Central memory CD8-positive, alpha-beta T cell (primary cell): ENCODE results near the gene TCF20.

ENCODE experiments used
- ATAC-seq: fragments of 150-1000 bp; cut with Tn5 transposase; replicated peaks from 2 replicates; pipeline ENCODE4 v1.10.0; 2022; ENCODE audit warnings: mild to moderate bottlenecking, moderate FRiP score, moderate number of reproducible peaks; ENCODE audit not compliant: poor library complexity, severe bottlenecking; ENCODE audit errors: extremely low read depth
- DNase-seq, 2 donors: peaks; one replicate each; pipeline ENCODE4 v3.0.0; 2021; ENCODE audit warnings: low spot score in 2 of 2
- H3K27ac Mint-ChIP-seq: one replicate; pipeline ENCODE4 v1.8.0; 2022; ENCODE audit warnings: low read depth, mild to moderate bottlenecking, moderate library complexity, mixed read lengths
- H3K27me3 Mint-ChIP-seq: one replicate; pipeline ENCODE4 v1.8.0; 2022; ENCODE audit warnings: mixed read lengths
- H3K36me3 Mint-ChIP-seq: one replicate; pipeline ENCODE4 v1.8.0; 2022; ENCODE audit warnings: mild to moderate bottlenecking, moderate library complexity, mixed read lengths; ENCODE audit not compliant: insufficient read depth
- H3K4me1 Mint-ChIP-seq: one replicate; pipeline ENCODE4 v1.8.0; 2022; ENCODE audit warnings: mixed read lengths
- H3K4me3 Mint-ChIP-seq: one replicate; pipeline ENCODE4 v1.8.0; 2022; ENCODE audit warnings: mild to moderate bottlenecking, moderate library complexity, mixed read lengths
- H3K9me3 Mint-ChIP-seq: one replicate; pipeline ENCODE4 v1.8.0; 2022; ENCODE audit warnings: mixed read lengths

The TCF20 gene

GRCh38 chr22:42275176-42275575, 4.7 kb upstream of the TCF20 start:
- Mint-ChIP-seq H3K36me3 (no peaks in the 10 kb centered on the region), H3K9me3 (no peaks in the 10 kb centered on the region), H3K27ac (no peak overlapping the region), H3K27me3 (no peaks in the 10 kb centered on the region), H3K4me3 (no peak overlapping the region), H3K4me1 (no peaks in the 10 kb centered on the region)
- ATAC-seq (no peak), DNase-seq (no peak)

- peaks cover 6% of the 10 kb centered on the region for H3K4me1 Mint-ChIP-seq
- ATAC-seq (no peak), DNase-seq (no peak)
Measured at GRCh38 chr22:42273855-42274451, 3.5 kb upstream of the TCF20 start.

GRCh38 chr22:42272431-42272999, 2.1 kb upstream of the TCF20 start:
- H3K27me3 Mint-ChIP-seq: no peaks in the 10 kb centered on the region
- no peak overlapping the region for H3K27ac Mint-ChIP-seq
- DNase-seq (no peak), ATAC-seq (no peak)
- peaks cover 15% of the 10 kb centered on the region for H3K4me1 Mint-ChIP-seq
- no peak overlapping the region for H3K4me3 Mint-ChIP-seq
- H3K36me3 Mint-ChIP-seq: peaks cover 6% of the 10 kb centered on the region
- no peaks in the 10 kb centered on the region for H3K9me3 Mint-ChIP-seq

More at GRCh38 chr22:42273855-42274451, 3.5 kb upstream of the TCF20 start:
- Mint-ChIP-seq H3K27ac (no peak overlapping the region), H3K36me3 (peaks cover 3% of the 10 kb centered on the region), H3K4me3 (no peak overlapping the region), H3K9me3 (no peaks in the 10 kb centered on the region), H3K27me3 (no peaks in the 10 kb centered on the region)

- Mint-ChIP-seq H3K27ac (no peak overlapping the region), H3K27me3 (no peaks in the 10 kb centered on the region), H3K4me1 (peaks cover 15% of the 10 kb centered on the region), H3K4me3 (peak overlapping the region; percentile 59), H3K36me3 (peaks cover 7% of the 10 kb centered on the region), H3K9me3 (no peaks in the 10 kb centered on the region)
- DNase-seq (no peak), ATAC-seq (no peak)
Measured at GRCh38 chr22:42271906-42272305, 1.5 kb upstream of the TCF20 start.

GRCh38 chr22:42271191-42271813, 849 bp upstream of the TCF20 start:
- Mint-ChIP-seq H3K9me3 (no peaks in the 10 kb centered on the region), H3K27ac (no peak overlapping the region), H3K4me1 (peaks cover 15% of the 10 kb centered on the region), H3K27me3 (no peaks in the 10 kb centered on the region), H3K36me3 (peaks cover 9% of the 10 kb centered on the region), H3K4me3 (peak overlapping the region; percentile 59)
- DNase-seq (no peak), ATAC-seq (no peak)

- H3K27ac Mint-ChIP-seq: no peak overlapping the region
- DNase-seq: peak in 1 of 2 donors; percentile 22
Measured at GRCh38 chr22:42270176-42270509, 310 bp downstream of the TCF20 start.

GRCh38 chr22:42269432-42270175, 849 bp downstream of the TCF20 start:
- Mint-ChIP-seq H3K36me3 (peaks cover 10% of the 10 kb centered on the region), H3K27me3 (no peaks in the 10 kb centered on the region), H3K4me1 (peaks cover 31% of the 10 kb centered on the region), H3K4me3 (peak overlapping the region; percentile 94), H3K27ac (peak overlapping the region; percentile 85), H3K9me3 (no peaks in the 10 kb centered on the region)
- ATAC-seq: peak; percentile 58
- DNase-seq: peak; percentile 26 to 29

More at GRCh38 chr22:42270176-42270509, 310 bp downstream of the TCF20 start:
- Mint-ChIP-seq H3K27me3 (no peaks in the 10 kb centered on the region), H3K9me3 (no peaks in the 10 kb centered on the region), H3K4me1 (peaks cover 26% of the 10 kb centered on the region), H3K4me3 (peak overlapping the region; percentile 94), H3K36me3 (peaks cover 9% of the 10 kb centered on the region)
- peak; percentile 72 for ATAC-seq

GRCh38 chr22:42268852-42269410, 1.5 kb downstream of the TCF20 start:
- peak overlapping the region; percentile 85 for H3K27ac Mint-ChIP-seq
- H3K4me3 Mint-ChIP-seq: peak overlapping the region; percentile 94
- no peak for ATAC-seq
- DNase-seq: no peak
- H3K36me3 Mint-ChIP-seq: peaks cover 10% of the 10 kb centered on the region
- no peaks in the 10 kb centered on the region for H3K27me3 Mint-ChIP-seq
- H3K9me3 Mint-ChIP-seq: no peaks in the 10 kb centered on the region
- peaks cover 38% of the 10 kb centered on the region for H3K4me1 Mint-ChIP-seq

GRCh38 chr22:42265321-42265720, 5.1 kb downstream of the TCF20 start:
- Mint-ChIP-seq H3K4me1 (peaks cover 72% of the 10 kb centered on the region), H3K27me3 (no peaks in the 10 kb centered on the region), H3K36me3 (peaks cover 10% of the 10 kb centered on the region), H3K4me3 (no peak overlapping the region), H3K27ac (no peak overlapping the region), H3K9me3 (no peaks in the 10 kb centered on the region)
- DNase-seq: no peak
- ATAC-seq: no peak

- Mint-ChIP-seq H3K4me1 (peaks cover 80% of the 10 kb centered on the region), H3K4me3 (no peak overlapping the region), H3K27ac (no peak overlapping the region), H3K9me3 (no peaks in the 10 kb centered on the region), H3K27me3 (no peaks in the 10 kb centered on the region), H3K36me3 (peaks cover 9% of the 10 kb centered on the region)
- ATAC-seq (no peak), DNase-seq (no peak)
Measured at GRCh38 chr22:42263944-42264343, 6.5 kb downstream of the TCF20 start.

- ATAC-seq: peak; percentile 28
- no peak for DNase-seq
- H3K27ac Mint-ChIP-seq: no peak overlapping the region
Measured at GRCh38 chr22:42262964-42263363, 7.5 kb downstream of the TCF20 start.

GRCh38 chr22:42261296-42261695, 9.2 kb downstream of the TCF20 start:
- no peak for DNase-seq
- Mint-ChIP-seq H3K9me3 (no peaks in the 10 kb centered on the region), H3K27ac (no peak overlapping the region), H3K27me3 (no peaks in the 10 kb centered on the region), H3K36me3 (peaks cover 3% of the 10 kb centered on the region), H3K4me3 (no peak overlapping the region), H3K4me1 (peaks cover 95% of the 10 kb centered on the region)
- ATAC-seq: no peak

More at GRCh38 chr22:42262964-42263363, 7.5 kb downstream of the TCF20 start:
- Mint-ChIP-seq H3K36me3 (peaks cover 6% of the 10 kb centered on the region), H3K4me3 (no peak overlapping the region), H3K9me3 (no peaks in the 10 kb centered on the region), H3K27me3 (no peaks in the 10 kb centered on the region), H3K4me1 (peaks cover 81% of the 10 kb centered on the region)
